Type B pancreatic cell (in vitro differentiated cells): ENCODE data around the gene CDK14. TPM values are rescaled to one million over a fixed set of nuclear protein-coding genes. Genes with fewer than 3 reads are reported as not detected.

Source experiments
- DNase-seq: peaks from one replicate; pipeline ENCODE4 v3.0.0; 2021; ENCODE audit warnings: mixed read lengths; ENCODE audit not compliant: unreplicated experiment; ENCODE audit errors: extremely low spot score
- H3K27ac Mint-ChIP-seq: 2 replicates; pipeline ENCODE4 v1.8.0; 2021; ENCODE audit warnings: mild to moderate bottlenecking, mixed read lengths
- H3K27me3 Mint-ChIP-seq: 2 replicates; pipeline ENCODE4 v1.8.0; 2021; ENCODE audit warnings: mixed read lengths
- H3K36me3 Mint-ChIP-seq: 2 replicates; pipeline ENCODE4 v1.8.0; 2021; ENCODE audit warnings: mixed read lengths
- H3K4me1 Mint-ChIP-seq: one replicate; pipeline ENCODE4 v1.8.0; 2021; ENCODE audit warnings: mixed read lengths; ENCODE audit not compliant: unreplicated experiment
- H3K4me3 Mint-ChIP-seq: 2 replicates; pipeline ENCODE4 v1.8.0; 2021; ENCODE audit warnings: mild to moderate bottlenecking, mixed read lengths
- H3K9me3 Mint-ChIP-seq: 2 replicates; pipeline ENCODE4 v1.8.0; 2021; ENCODE audit warnings: mixed read lengths
- total RNA-seq: library from RNA; stranded (reverse); gene quantifications from 2 replicates; pipeline ENCODE4 v1.2.1, GENCODE V29; 2021; ENCODE audit warnings: low replicate concordance
- TF ChIP-seq, protein P1 (sequence below): fragments of 200-600 bp; sonication (generic); conservative IDR thresholded peaks from 2 replicates; pipeline ENCODE4 v1.5.0; 2021; ENCODE audit warnings: antibody characterized with exemption, mild to moderate bottlenecking

CDK14 gene
- total RNA-seq, 1 donor from 2014 or later = 43.5 TPM

DNA sequence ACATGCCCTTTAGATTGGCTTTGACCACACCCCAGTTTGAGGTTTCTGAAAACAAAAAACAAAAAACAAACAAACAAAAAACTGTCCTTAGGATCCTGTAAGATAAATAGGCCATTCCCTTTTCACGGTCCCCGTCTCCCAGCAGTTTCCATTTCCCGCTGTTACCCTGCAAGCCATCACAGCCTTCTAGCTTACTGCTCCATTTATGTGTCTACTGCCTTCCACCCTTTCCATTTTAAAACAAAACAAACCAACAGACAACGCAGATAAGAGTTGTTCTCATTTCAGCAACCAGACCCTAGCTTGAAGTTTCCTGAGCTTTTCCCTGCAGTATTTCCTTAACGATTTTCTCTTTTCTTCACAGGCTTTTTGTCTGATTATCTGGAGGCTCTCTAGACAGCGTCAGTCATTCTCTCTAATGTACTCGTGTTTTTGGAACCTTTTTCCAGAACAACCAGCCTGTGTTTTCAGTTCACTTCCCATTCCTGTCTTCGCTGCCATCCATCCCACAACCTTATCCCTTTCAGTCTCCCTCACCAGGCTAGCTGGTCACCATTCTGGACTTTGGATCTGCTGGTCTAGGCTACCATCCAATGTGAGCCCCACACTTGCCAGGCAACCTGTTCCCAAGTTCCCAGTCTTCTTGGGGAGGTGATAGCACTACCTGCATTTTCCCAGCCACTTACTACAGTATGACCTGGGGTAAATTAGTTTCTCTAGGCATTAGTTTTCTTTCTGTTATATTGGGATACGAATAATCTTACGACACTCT, 350.8 kb downstream of the CDK14 start:
- no peak overlapping the region for H3K27ac Mint-ChIP-seq
- H3K4me1 Mint-ChIP-seq = peaks cover 10% of the 10 kb centered on the region
- peak overlapping the region; percentile 0 for H3K4me3 Mint-ChIP-seq
- DNase-seq = no peak
- TF ChIP-seq, protein P1, sequence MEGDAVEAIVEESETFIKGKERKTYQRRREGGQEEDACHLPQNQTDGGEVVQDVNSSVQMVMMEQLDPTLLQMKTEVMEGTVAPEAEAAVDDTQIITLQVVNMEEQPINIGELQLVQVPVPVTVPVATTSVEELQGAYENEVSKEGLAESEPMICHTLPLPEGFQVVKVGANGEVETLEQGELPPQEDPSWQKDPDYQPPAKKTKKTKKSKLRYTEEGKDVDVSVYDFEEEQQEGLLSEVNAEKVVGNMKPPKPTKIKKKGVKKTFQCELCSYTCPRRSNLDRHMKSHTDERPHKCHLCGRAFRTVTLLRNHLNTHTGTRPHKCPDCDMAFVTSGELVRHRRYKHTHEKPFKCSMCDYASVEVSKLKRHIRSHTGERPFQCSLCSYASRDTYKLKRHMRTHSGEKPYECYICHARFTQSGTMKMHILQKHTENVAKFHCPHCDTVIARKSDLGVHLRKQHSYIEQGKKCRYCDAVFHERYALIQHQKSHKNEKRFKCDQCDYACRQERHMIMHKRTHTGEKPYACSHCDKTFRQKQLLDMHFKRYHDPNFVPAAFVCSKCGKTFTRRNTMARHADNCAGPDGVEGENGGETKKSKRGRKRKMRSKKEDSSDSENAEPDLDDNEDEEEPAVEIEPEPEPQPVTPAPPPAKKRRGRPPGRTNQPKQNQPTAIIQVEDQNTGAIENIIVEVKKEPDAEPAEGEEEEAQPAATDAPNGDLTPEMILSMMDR = no peak
- no peaks in the 10 kb centered on the region for H3K36me3 Mint-ChIP-seq
- H3K27me3 Mint-ChIP-seq = no peaks in the 10 kb centered on the region
- no peaks in the 10 kb centered on the region for H3K9me3 Mint-ChIP-seq

DNA sequence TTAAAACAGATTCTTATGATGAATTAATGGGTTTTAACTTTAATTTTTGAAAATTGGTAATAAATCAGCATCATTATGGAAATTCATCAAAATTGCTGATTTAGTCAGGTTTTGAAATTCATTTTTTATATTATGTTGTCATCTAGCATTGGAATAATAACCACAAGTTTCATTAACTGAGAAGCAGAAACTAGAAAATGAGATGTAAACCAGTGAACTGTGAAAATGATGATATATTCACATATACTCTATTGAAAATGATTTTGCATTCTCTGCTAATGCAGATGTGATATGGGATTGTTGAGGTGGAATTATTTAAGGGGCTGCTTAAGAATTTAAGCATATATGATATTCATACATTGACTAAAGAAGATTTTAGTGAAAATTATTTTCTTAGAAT, 352.0 kb downstream of the CDK14 start:
- no peak for DNase-seq
- Mint-ChIP-seq H3K9me3 (no peaks in the 10 kb centered on the region), H3K4me3 (no peak overlapping the region), H3K4me1 (peaks cover 15% of the 10 kb centered on the region), H3K27me3 (no peaks in the 10 kb centered on the region), H3K36me3 (no peaks in the 10 kb centered on the region), H3K27ac (no peak overlapping the region)
- TF ChIP-seq, protein P1 = no peak

DNA sequence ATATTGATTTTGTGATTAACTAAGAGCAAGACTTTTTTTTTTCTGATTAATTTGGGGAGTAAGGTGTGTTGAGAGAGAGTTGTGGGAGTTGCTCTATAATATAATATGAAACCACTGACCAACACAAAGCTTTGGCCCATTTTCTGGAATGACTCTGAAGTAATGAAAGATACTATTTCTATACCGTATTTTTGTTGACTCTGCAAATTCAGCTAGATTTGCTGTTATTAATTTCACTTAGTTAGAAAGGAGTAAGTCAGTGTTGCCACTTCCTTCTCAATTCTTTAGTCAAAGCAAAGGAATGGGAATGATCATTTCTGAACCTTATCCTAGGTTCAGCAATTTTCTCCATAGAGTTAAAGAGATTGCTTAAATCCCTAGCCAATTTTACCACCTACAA, 355.1 kb downstream of the CDK14 start:
- no peaks in the 10 kb centered on the region for H3K9me3 Mint-ChIP-seq
- H3K27me3 Mint-ChIP-seq = no peaks in the 10 kb centered on the region
- peaks cover 4% of the 10 kb centered on the region for H3K36me3 Mint-ChIP-seq
- no peak overlapping the region for H3K27ac Mint-ChIP-seq
- peaks cover 25% of the 10 kb centered on the region for H3K4me1 Mint-ChIP-seq
- H3K4me3 Mint-ChIP-seq = no peak overlapping the region
- no peak for DNase-seq
- TF ChIP-seq, protein P1 = no peak

DNA sequence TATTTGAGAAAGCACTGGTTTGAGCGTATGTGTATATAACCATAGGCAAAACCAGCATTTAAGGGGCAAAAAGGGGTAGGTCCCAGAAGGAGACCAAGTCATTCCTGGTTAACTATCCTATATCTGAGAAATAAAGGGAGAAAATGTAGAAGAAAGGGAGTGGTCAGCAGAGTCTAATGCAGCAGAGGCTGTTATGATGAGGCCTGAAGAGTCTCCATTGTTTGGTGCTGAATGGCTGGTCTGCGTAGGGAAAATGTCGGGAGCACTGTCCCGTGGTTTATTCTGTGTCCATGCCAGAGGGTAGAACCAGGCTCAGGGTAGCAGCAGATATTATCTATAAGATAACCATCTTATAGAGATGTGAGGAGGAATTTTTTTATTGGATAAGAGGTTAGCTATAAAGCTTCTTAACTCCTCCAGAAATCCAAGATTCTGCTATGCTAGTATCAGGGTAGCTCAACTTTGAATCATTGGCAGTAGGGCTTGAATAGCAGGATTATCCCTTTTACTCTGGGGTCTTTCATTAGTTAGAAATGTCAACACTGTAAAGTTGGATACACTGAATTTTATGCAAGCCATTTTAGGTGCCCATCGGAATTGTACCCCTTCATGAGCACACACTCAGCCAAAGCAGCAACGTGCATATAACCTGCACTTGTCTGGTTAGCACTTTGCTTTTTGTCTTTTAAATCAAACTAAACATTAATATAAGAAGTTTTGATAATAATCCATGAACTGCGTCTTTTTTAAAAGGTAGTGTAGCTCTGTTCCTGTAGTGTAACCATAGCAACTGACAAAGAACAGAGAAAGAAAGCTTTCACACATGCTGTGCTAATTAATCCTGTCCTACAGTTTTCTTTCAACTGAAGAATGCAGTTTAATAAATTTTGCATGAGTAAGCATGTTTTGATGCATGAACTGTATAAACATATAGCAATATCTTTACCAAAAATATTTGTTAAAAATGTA, 356.1 kb downstream of the CDK14 start:
- Mint-ChIP-seq H3K9me3 (no peaks in the 10 kb centered on the region), H3K4me3 (no peak overlapping the region), H3K27me3 (no peaks in the 10 kb centered on the region), H3K27ac (no peak overlapping the region), H3K36me3 (peaks cover 4% of the 10 kb centered on the region), H3K4me1 (peaks cover 19% of the 10 kb centered on the region)
- no peak for DNase-seq
- TF ChIP-seq, protein P1 = no peak

DNA sequence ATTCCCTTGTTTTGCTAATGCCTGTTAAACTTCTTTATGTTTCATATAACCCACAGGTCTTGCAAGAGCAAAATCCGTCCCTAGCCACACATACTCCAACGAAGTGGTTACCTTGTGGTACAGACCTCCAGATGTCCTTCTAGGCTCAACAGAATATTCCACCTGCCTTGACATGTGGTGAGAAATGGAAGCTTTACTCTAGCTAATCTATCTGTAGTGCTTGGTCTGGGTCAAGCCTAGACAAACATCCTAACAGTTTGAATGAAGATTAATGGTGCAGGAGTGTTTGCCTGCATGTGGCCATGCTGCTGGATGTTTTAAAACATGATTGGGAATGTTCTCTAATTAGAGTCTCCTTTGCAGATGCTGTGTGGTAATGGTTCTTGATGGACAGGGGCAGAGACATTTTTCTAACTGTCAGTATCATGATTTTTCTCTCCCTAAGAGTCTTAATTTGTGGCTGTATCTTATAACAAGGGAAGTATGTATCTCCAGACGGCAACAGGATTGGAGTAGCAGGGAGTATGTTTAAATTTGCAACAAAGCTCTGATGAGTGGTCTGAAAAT, 359.6 kb downstream of the CDK14 start:
- H3K4me1 Mint-ChIP-seq = peaks cover 27% of the 10 kb centered on the region
- no peaks in the 10 kb centered on the region for H3K9me3 Mint-ChIP-seq
- H3K4me3 Mint-ChIP-seq = no peak overlapping the region
- no peak for DNase-seq
- H3K27ac Mint-ChIP-seq = no peak overlapping the region
- H3K27me3 Mint-ChIP-seq = no peaks in the 10 kb centered on the region
- H3K36me3 Mint-ChIP-seq = peaks cover 14% of the 10 kb centered on the region
- TF ChIP-seq, protein P1 = no peak
